HG03520 (cell line): Measurements from ENCODE around the gene CFTR.
A peak's percentile ranks its signal among the peaks of the same experiment; 100 is the strongest.
"Not testable (repeated sequence)": the region's sequence is repeated elsewhere in the genome, so short reads cannot be mapped to it uniquely, and the experiment has no call there.

Experiments used
- ATAC-seq: cut with Tn5 transposase; IDR thresholded peaks from one replicate; pipeline ENCODE4 v1.9.1; 2021; ENCODE audit warnings: mild to moderate bottlenecking, moderate library complexity; ENCODE audit not compliant: unreplicated experiment

Gene CFTR

DNA sequence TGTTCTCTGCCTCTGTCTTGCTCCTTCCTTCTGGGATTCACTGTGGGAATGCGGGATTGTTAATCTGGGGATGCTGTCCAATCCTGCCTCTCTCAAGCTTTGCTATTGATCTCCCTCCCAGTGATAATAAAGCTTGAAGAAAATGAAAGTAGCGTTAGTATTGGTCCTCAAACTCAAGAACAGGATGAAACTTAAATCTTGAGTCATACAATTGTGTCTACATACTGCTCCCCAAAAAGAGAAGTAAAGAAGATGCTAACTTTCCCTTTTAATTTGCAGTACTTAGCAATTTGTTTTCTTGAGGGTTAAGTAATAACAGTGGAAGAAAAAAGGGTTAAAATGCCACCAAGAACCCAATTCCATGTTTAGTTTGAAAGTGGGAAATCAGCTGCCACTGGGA, 13.6 kb downstream of the CFTR start:
- ATAC-seq: no peak

DNA sequence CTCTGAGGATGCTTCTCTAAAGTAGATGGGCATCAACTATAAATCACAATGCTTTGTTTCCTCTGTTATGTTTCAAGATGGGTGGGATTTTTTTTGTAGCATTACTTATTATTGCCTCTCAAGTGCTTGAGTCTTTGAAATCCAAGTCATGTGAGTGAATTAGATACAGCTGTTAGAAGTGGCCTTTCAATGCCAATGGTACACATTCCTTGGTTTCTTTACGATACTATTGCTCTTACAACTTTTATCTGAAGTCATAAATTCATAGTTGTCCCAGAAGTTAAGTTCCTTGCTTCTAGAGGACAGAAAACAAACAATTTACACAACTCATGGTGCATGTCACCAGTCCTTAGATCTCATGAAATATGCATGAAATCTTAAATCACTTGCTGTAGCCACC, 15.5 kb downstream of the CFTR start:
- no peak for ATAC-seq

DNA sequence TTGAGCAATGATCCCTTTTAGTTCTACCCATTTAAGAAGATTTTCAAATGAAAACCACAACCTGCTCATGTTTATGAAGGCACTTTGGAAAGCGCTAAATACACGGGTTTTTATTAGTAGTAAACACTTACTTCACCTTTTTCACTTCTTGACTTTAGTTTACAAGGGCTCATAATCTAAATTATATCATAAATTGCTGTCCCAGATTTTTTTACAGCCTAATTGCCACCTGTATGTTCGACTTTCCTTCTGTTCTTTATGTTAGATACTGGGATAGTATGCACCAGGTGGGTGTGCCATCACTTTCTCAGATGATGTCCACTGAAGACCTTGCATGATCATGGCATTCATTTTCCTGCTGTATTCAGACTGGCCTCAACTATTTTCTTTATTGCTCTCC, 22.5 kb downstream of the CFTR start:
- no peak for ATAC-seq

DNA sequence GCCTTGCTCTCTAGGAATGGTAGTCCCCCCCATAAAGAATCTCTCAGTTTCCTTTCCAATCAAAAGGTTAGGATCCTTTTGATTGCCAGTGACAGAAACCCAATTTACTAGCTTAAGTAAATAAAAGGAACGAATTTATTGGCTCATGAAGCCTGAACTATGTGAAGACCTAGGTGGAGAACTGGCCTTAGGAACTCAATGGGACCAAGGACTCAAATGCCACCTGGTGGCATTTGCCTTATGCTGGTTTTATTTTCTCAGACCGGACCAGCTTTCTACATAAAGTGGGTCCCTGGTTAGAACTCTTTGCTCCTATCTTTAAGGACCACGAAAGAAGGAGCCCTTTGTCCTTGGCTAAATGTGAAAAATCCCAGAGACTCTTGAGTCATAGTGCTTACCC, 25.4 kb downstream of the CFTR start:
- no peak for ATAC-seq

DNA sequence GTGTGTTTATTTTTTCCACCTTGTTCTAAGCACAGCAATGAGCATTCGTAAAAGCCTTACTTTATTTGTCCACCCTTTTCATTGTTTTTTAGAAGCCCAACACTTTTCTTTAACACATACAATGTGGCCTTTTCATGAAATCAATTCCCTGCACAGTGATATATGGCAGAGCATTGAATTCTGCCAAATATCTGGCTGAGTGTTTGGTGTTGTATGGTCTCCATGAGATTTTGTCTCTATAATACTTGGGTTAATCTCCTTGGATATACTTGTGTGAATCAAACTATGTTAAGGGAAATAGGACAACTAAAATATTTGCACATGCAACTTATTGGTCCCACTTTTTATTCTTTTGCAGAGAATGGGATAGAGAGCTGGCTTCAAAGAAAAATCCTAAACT, 28.9 kb downstream of the CFTR start:
- no peak for ATAC-seq

DNA sequence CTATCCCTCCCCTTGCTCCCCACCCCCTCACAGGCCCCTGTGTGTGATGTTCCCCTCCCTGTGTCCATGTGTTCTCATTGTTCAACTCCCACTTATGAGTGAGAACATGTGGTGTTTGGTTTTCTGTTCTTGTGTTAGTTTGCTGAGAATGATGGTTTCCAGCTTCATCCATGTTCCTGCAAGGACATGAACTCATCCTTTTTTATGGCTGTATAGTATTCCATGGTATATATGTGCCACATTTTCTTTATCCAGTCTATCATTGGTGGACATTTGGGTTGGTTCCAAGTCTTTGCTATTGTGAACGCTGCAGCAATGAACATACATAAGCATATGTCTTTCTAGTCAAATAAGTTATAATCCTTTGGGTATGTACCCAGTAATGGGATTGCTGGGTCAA, 37.4 kb downstream of the CFTR start:
- not testable (repeated sequence) for ATAC-seq

DNA sequence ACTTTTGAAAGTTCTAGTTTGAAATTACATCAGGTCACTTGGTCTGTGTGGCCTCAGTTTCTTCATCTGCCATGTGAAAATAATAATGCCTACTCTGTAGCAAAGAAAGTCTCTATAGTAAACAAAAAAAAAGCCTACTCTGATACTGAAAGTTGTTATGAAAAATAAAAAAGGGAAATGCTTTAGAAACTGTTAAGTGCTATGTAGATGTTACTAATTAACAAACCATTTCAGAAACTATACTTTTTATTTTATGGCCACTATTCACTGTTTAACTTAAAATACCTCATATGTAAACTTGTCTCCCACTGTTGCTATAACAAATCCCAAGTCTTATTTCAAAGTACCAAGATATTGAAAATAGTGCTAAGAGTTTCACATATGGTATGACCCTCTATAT, 50.6 kb downstream of the CFTR start:
- ATAC-seq: no peak

DNA sequence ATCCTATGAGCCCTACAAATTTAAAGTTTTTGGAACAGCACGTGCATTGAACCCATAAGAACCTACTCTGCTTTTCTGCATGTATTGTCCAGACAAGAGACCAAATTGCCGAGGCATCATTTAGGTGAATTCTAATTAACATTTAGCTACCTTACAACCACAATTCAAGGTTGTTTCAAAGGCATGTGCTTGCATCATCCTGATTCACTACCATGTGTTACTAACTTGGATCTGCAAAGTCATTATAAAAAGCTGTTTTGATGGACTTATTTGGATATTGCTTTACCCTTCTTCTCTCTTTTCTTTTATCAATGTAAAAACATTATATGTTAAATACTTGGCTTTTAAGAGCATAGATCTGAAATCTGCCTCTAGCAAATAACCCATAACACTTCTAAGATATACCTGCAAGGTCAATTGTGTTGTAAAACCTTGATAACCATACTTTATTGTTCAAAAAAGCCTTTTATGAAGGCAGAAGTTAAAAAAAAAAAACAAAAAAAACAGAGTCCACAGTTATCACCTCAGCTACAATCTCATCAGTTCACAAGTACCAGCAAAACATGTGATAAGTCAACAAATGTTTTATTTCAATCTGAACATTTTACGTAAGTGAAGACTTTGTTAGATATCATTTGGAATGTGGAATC, 51.9 kb downstream of the CFTR start:
- ATAC-seq: no peak

DNA sequence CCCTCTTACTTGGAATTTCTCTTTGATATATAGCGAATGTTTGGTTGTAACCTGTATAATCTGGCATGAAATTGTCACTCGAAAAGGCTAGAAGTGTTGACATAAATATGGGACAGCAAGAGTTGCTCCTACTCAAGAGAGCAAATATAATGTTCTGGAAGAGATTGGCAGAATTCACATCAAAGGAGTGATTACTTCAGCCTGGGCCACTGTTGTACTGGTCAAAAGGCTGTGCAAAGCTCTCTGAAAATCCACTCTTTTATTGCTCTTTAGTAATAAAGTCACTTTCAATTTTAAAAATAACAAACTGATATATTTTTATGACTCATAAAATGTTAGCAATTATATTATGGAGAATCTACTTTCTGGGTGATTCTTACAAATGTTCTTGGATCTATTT, 58.2 kb downstream of the CFTR start:
- no peak for ATAC-seq

DNA sequence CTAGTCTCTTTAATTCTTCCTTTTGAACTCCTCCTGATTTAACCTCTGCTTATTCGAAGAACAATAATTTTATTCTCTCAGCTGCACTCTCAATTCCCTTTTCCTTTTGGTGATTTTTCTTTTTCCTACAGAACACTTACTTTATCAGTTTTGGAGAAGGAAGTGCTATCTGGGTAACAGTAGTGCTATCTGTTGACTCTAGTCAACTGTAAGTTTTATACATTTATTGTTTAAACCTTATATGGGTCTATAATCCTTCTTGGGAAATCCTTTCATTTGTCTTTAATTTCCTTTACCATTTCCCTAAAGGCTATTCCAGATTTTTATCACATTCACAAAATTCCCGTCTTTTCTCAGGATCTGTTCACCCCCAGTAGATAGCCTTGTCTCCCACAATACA, 64.2 kb downstream of the CFTR start:
- ATAC-seq: no peak

DNA sequence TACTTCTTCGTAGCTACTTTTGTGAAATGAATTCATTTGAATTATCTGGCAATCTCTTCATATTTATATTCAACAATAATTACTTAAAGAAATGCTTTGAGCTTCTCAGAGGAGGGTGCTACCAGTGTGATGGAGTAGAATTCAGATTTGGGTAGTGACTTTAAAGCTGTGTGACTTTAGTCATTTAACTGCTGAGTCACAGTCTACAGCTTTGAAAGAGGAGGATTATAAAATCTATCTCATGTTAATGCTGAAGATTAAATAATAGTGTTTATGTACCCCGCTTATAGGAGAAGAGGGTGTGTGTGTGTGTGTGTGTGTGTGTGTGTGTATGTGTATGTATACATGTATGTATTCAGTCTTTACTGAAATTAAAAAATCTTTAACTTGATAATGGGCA, 68.2 kb downstream of the CFTR start:
- no peak for ATAC-seq

DNA sequence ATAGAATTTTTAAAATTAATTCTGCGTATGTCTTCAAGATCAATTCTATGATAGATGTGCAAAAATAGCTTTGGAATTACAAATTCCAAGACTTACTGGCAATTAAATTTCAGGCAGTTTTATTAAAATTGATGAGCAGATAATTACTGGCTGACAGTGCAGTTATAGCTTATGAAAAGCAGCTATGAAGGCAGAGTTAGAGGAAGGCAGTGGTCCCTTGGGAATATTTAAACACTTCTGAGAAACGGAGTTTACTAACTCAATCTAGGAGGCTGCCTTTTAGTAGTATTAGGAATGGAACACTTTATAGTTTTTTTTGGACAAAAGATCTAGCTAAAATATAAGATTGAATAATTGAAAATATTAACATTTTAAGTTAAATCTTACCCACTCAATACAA, 70.8 kb downstream of the CFTR start:
- ATAC-seq: no peak

DNA sequence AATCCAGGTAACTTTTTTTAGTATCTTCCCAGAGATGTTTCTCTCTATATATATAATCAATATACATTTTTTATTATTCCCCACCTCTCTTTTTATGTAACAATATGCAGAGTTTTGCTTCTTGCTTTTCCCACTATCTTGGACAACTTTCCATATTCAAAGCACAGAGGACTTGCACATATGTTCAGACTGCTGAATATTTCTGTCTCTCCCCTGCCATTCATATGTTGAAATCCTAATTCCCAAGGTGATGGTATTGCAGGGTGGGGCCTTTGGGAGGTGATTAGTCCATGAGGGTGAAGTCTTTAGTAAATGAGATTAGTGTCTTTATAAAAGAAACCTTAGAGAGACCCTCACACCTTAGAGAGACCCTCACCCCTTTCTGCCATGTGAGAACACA, 72.8 kb downstream of the CFTR start:
- no peak for ATAC-seq

DNA sequence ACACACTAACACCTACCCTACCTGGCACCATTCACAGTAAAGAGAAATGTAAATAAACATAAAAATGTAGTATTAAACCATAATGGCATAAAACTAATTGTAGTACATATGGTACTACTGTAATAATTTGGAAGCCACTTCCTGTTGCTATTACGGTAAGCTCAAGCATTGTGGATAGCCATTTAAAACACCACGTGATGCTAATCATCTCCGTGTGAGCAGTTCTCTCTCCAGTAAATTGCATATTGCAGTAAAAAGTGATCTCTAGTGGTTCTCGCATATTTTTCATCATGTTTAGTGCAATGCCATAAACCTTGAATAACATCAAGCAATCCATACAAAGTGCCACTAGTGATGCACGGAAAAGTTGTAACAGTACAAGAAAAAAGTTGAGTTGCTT, 75.4 kb downstream of the CFTR start:
- no peak for ATAC-seq

DNA sequence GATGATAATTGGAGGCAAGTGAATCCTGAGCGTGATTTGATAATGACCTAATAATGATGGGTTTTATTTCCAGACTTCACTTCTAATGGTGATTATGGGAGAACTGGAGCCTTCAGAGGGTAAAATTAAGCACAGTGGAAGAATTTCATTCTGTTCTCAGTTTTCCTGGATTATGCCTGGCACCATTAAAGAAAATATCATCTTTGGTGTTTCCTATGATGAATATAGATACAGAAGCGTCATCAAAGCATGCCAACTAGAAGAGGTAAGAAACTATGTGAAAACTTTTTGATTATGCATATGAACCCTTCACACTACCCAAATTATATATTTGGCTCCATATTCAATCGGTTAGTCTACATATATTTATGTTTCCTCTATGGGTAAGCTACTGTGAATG, 79.6 kb downstream of the CFTR start:
- no peak for ATAC-seq

DNA sequence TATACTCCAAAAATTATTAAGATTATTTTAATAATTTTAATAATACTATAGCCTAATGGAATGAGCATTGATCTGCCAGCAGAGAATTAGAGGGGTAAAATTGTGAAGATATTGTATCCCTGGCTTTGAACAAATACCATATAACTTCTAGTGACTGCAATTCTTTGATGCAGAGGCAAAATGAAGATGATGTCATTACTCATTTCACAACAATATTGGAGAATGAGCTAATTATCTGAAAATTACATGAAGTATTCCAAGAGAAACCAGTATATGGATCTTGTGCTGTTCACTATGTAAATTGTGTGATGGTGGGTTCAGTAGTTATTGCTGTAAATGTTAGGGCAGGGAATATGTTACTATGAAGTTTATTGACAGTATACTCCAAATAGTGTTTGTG, 80.2 kb downstream of the CFTR start:
- no peak for ATAC-seq

DNA sequence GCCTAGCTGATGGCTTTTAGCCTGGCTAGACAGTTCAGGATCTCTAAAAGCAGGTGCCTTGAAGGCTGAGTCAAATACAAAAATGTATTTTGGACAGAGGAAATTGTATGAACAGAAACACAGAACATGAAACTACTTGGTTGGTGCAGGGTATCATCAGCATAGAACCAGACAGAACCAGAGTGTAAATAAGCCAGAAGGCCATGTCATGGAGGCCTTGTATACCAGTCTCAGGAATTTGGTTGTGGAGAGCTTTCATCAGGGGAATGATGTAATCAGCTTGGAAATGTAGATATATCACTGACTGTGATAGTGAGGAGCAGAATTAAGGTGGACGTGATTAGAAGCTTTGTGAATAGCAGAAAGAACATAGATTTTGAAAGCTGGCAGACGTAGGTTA, 82.9 kb downstream of the CFTR start:
- ATAC-seq: no peak

DNA sequence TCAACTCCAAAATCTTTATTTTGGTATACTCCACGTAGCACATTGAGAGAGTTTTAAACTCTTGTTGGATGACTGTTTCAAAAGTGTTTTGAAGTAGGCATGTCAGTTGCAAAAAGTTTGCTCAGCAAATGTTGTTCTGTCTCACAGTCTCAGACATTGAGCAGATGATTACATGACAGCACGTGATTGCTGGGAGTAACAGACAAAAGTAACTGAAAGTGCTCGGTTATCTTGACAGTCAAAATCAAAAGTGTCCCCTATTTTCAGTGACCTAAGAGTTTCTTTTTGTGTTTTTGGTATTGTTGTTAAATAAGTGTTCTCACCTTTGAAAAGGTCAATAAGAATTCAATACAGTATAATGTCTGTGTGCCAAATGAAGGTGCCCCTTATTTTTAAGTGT, 84.3 kb downstream of the CFTR start:
- ATAC-seq: peak; percentile 76

DNA sequence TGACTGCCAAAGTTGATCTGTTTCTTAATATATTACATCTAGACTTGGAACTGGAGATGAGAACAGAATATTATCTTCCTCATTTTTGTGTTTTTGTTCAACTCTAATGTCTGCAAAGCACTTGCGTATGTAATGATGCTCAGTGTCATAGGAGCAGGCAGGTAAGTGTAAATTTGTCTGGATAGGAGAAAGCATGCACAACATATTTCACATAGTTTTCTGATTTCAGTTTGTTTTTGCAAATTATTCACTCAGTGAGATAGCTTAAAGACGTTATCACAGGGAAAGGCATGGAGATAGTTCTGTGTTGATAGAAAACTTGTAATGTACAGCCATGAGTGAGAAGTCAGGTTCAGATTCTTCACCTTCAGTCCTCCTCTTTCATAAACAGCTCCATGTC, 84.8 kb downstream of the CFTR start:
- ATAC-seq: no peak

DNA sequence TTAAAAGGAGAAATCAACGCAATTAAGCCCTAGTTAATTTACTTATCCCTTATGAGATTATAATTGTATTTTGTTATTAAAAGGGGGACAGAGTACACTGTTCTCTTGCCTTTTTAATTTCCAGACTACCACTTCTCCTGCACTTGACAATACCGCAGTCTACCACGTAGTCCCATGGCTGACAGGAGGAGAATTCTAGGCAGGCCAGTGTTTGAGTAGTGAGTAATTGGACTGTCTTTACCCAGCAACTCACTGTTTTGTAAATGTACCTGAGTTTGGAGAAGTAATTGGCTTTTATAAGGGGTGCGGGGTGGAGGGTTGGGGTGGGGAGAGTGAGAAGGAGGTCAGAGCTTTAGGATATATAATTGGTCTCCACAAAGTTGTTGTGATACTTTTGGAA, 85.4 kb downstream of the CFTR start:
- ATAC-seq: no peak

DNA sequence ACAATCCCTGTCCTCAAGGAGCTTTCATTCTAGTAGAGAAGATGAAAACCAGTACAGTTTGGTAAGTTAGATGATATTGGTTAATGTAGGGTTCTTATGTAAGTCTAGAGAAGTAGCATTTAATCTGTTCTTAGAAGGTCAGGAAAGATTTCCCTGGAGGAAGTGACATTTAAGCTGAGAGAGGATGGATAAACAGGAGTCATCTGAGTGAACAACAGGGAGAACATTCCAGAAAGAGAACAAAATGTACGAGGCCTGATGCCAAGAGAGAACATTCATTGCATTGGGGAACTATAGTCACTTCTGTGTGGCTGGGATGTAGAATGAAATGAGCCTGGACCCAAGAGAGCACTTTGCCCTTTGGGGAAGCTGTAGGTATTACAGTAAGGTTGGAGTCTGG, 88.0 kb downstream of the CFTR start:
- ATAC-seq: no peak

DNA sequence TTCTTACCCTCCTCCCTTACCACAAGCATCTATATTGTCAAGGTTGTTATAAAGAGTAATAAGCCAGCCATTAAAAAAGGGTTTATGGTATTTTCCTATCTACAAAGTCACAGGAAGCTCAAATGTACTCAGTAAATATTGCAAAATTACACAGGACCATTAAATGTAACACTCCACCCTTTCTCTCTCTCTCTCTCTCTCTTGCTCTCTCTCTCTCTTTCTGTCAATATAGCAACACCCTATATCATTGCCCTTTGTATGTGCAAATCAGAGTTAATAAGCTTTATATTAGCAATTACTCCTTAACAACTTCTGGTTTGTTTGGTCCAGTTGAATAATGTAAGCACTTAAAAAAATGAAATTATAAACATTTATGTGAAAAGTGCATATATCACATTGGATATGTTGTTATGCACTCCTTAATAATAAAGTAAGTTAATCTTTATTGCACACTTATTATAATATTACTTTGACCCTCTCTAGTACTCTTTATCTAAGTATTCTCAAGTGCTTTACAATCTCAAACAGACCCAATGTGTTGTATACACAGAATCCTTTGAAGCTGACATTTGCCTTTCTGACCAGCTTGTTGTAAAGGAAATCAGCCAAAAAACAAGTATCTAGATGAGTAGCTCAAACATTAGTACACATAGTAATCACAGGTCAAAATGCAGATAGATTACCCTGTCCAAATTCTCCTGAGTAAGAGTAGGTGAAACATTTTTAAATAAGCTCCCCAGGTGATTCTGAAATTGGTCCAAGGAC, 93.2 kb downstream of the CFTR start:
- ATAC-seq: no peak

DNA sequence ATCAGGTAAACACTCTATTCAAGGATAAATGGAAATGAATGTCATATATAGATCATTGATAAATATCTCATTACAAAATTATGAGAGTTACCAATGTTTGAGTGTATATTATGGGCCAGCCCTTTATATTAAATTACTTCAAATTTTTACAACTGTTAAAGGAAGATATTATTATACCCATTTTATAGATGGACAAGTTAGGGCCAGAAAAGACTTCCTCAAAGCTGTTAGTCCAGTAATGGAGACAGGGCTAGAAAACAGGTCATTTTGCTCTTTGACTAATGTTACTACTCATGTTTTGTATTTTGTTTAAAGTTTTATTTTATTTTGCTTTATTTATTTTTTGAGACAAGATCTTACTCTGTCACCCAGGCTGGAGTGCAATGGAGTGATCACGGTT, 101.6 kb downstream of the CFTR start:
- ATAC-seq: no peak
